Measurements from ENCODE around the gene EIF5. TPM values are rescaled to one million over a fixed set of nuclear protein-coding genes. Genes with fewer than 3 reads are reported as not detected.
"Not testable (repeated sequence)": the region's sequence is repeated elsewhere in the genome, so short reads cannot be mapped to it uniquely, and the experiment has no call there.

Gene EIF5
- total RNA-seq, 1 donor, result 322 TPM

DNA sequence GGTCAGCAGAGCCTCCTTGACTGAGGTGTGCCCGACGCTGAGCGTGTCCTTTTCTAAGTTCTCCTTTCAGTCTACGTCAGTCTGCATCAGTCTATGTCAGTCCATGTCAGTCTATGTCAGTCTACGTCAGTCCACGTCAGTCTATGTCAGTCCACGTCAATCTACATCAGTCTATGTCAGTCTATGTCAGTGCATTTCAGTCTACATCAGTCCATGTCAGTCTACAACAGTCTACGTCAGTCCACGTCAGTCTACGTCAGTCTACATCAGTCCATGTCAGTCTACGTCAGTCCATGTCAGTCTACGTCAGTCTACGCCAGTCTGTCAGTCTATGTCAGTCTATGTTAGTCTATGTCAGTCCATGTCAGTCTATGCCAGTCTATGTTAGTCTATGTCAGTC is 15.9 kb downstream of the EIF5 start:
- TF ChIP-seq, protein P1, sequence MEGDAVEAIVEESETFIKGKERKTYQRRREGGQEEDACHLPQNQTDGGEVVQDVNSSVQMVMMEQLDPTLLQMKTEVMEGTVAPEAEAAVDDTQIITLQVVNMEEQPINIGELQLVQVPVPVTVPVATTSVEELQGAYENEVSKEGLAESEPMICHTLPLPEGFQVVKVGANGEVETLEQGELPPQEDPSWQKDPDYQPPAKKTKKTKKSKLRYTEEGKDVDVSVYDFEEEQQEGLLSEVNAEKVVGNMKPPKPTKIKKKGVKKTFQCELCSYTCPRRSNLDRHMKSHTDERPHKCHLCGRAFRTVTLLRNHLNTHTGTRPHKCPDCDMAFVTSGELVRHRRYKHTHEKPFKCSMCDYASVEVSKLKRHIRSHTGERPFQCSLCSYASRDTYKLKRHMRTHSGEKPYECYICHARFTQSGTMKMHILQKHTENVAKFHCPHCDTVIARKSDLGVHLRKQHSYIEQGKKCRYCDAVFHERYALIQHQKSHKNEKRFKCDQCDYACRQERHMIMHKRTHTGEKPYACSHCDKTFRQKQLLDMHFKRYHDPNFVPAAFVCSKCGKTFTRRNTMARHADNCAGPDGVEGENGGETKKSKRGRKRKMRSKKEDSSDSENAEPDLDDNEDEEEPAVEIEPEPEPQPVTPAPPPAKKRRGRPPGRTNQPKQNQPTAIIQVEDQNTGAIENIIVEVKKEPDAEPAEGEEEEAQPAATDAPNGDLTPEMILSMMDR (IDR thresholded peaks at IDR 0.05; ENCODE audit: insufficient read depth, low read length), result no peak
- no peak for DNase-seq (ENCODE audit: low read depth)
- no peak overlapping the region for H3K4me3 ChIP-seq (ENCODE audit: low read depth, low read length)

DNA sequence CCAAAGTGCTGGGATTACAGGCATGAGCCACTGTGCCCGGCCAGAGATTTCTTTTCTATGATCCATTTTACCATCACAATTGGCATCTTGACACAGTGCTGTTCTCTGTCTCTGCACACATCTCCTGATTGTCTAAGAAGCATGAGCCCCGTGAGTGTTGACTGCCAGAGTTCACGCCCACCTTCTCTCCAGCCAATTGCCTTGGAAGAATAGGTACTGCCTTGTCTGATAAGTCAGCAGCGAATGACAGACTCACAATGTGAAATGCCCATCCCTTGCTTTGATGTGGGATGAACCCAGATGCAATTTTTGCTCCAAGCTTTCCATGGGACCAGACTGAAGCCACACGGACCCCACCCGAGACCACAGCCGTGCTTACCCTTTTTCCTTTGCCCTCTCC is 19.3 kb downstream of the EIF5 start:
- H3K4me3 ChIP-seq (ENCODE audit: low read depth, low read length), result no peak overlapping the region
- TF ChIP-seq, protein P1 (IDR thresholded peaks at IDR 0.05; ENCODE audit: insufficient read depth, low read length), result no peak
- no peak for DNase-seq (ENCODE audit: low read depth)

DNA sequence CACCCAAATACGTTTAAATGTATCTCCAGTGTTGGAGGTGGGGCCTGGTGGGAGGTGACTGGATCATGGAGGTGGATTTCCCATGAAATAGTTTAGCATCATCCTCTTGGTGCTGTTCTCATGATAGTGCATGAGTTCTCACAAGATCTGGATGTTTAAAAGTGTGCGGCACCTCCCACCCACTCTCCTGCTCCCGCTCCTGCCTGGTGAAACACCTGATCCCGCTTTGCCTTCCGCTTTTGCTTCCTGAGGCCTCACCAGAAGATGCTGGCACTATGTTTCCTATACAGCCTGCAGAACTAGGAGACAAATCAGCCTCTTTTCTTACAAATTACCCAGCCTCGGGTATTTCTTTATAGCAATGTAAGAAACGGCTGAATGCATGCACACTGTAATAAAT is 20.1 kb downstream of the EIF5 start:
- TF ChIP-seq, protein P1 (IDR thresholded peaks at IDR 0.05; ENCODE audit: insufficient read depth, low read length), result no peak
- no peak for DNase-seq (ENCODE audit: low read depth)
- H3K4me3 ChIP-seq (ENCODE audit: low read depth, low read length), result no peak overlapping the region

DNA sequence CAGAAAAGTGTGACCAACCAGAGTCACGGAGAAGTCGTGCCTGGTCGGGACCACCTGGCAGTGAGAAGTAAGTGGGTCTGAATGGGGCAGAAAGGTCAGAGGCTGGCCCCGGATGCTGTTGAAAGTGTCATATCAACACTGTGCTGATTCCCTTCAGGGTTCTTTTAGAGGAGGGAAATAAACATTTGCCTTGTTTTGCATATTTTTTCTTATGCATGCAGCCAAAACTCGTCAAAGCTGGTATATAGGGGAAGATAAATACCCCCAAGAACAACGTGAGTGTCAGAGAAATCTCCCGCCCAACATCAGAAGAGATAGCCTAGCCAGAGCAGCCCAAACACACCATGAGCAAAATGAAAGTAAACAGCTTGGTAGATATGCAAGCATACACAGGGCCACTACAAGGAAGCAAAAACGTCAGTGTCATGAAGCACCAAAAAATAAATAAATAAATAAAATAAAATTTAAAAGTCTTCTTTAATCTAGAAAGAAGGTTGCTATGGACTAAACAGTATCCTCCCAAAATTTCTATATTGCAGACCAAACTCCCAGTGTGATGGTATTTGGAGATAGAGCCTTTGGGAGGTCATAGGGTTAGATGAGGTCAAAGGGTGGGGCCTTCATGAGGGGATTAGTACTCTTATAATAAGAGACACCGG is 22.1 kb downstream of the EIF5 start:
- TF ChIP-seq, protein P1 (IDR thresholded peaks at IDR 0.05; ENCODE audit: insufficient read depth, low read length), result no peak
- no peak for DNase-seq (ENCODE audit: low read depth)
- H3K4me3 ChIP-seq (ENCODE audit: low read depth, low read length), result no peak overlapping the region

DNA sequence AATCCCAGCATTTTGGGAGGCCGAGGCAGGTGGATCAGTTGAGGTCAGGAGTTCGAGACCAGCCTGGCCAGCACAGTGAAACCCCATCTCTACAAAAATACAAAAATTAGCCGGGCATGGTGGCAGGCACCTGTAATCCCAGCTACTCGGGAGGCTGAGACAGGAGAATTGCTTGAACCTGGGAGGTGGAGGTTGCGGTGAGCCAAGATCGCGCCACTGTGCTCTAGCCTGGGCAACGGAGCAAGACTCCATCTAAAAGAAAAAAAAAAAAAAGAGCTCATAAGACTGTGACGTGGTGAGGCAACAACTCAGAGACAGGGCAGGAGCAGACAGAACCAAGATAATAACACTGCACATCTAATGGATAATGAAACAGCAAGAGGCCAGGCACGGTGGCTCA is 23.5 kb downstream of the EIF5 start:
- H3K4me3 ChIP-seq (ENCODE audit: low read depth, low read length); DNase-seq (ENCODE audit: low read depth): not testable (repeated sequence)

DNA sequence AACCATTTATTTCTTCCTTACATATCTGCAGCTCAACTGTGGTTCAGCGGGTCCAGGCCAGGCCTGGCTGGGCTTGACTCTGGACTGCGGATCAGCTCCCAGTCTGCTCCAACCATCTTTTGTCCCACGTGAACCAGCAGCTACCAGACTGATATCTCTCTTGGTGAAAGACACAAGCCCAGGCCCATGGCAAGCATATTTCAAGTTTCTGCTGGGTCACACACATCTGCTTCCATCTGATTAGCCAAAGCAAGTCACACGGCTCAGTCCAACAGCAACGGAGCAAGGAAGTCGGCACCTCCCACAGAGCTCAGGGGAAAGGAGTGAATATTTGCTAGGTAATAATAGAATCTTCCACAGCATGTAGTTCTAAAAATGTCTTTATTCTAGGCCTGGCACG is 26.5 kb downstream of the EIF5 start:
- TF ChIP-seq, protein P1 (IDR thresholded peaks at IDR 0.05; ENCODE audit: insufficient read depth, low read length), result no peak
- DNase-seq (ENCODE audit: low read depth), result no peak
- H3K4me3 ChIP-seq (ENCODE audit: low read depth, low read length), result no peak overlapping the region

DNA sequence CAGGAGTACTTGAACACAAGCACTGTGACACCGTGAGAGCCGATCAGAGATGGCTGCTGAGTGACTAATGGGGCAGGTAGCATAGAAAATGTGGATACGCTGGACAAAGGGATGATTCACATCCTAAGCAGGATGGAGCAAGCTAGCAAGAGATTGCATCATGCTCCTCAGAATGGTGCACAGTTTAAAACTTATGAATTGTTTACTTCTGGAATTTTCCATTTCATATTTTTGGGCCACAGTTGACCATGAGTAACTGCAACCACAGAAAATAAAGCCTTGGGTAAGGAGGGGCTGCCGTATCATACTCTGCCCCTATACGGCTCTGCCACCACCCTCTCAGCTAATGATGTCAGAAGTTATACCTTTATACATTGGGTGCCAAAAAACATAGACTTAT is 27.8 kb downstream of the EIF5 start:
- no peak overlapping the region for H3K4me3 ChIP-seq (ENCODE audit: low read depth, low read length)
- DNase-seq (ENCODE audit: low read depth), result peak; percentile 98
- TF ChIP-seq, protein P1 (IDR thresholded peaks at IDR 0.05; ENCODE audit: insufficient read depth, low read length), result peak; percentile 10
